Vagina (tissue), 2 donors: ENCODE measurements around the gene MICAL1. TPM values are rescaled to one million over a fixed set of nuclear protein-coding genes. Genes with fewer than 3 reads are reported as not detected.
A peak's percentile ranks its signal among the peaks of the same experiment; 100 is the strongest.

ENCODE experiments used
- DNase-seq, 2 donors: peaks; one replicate each; pipeline ENCODE4 v3.0.0-alpha.2; 2017; ENCODE audit errors: extremely low spot score in 2 of 2
- H3K27ac ChIP-seq: fragments of 200-600 bp; sonication (generic); one replicate; pipeline ENCODE4 v1.5.1; 2019
- H3K27me3 ChIP-seq: fragments of 200-600 bp; sonication (generic); one replicate; pipeline ENCODE4 v1.5.1; 2019
- H3K36me3 ChIP-seq, 2 donors: fragments of 200-600 bp; sonication (generic); one replicate each; pipeline ENCODE4 v1.5.1; 2017 to 2019
- H3K4me1 ChIP-seq: fragments of 200-600 bp; sonication (generic); one replicate; pipeline ENCODE4 v1.5.1; 2019
- H3K4me3 ChIP-seq, 2 donors: fragments of 200-600 bp; sonication (generic); 1 replicate in 1 of 2; 2 replicates in 1 of 2; pipeline ENCODE4 v1.5.1; 2016 to 2019
- H3K9me3 ChIP-seq: fragments of 200-600 bp; sonication (generic); one replicate; pipeline ENCODE4 v1.5.1; 2019
- CTCF ChIP-seq, 3 experiments: fragments of 450-650 bp in 2 of 3; fragments of 200-600 bp in 1 of 3; sonication (generic) in 1 of 3; IDR thresholded peaks; one replicate each; pipeline ENCODE4 v1.5.1; 2017 to 2019; ENCODE audit warnings: antibody characterized with exemption in 3 of 3, mild to moderate bottlenecking in 2 of 3, moderate library complexity in 2 of 3
- POLR2A ChIP-seq, 2 donors: fragments of 450-650 bp; IDR thresholded peaks; one replicate each; pipeline ENCODE4 v1.6.1; 2017; ENCODE audit warnings: antibody characterized with exemption in 2 of 2, mild to moderate bottlenecking in 2 of 2, moderate library complexity in 2 of 2
- POLR2AphosphoS5 ChIP-seq, 2 donors: sonication (generic); formaldehyde crosslinking; IDR thresholded peaks; one replicate each; pipeline ENCODE4 v1.9.0; 2017; ENCODE audit warnings: antibody characterized with exemption in 2 of 2, mild to moderate bottlenecking in 2 of 2, low read depth in 1 of 2; ENCODE audit not compliant: insufficient read depth in 1 of 2
- intact Hi-C: fragments of 100-400 bp; cut with DNase I; formaldehyde crosslinking; loops from one replicate; pipeline ENCODE4 v1.15.1; 2023
- total RNA-seq: library from RNA; depleted of rRNA; stranded (reverse); fragments of >200 nt; gene quantifications from one replicate; pipeline ENCODE4 v1.2.3, GENCODE V29; 2016

MICAL1 gene
- total RNA-seq, 1 donor from 2014 or later, result 54.0 TPM

- Histone ChIP-seq H3K36me3 (peaks cover 0 to 28% of the 10 kb centered on the region in 2 donors), H3K4me1 (peaks cover 31% of the 10 kb centered on the region)
- intact Hi-C loops, result no loop called here
Observed at GRCh38 chr6:109449795-109450673, 5.5 kb downstream of the MICAL1 start.

GRCh38 chr6:109449064-109449794, 6.3 kb downstream of the MICAL1 start:
- intact Hi-C loops, result no loop called here
- no peaks in the 10 kb centered on the region for H3K9me3 ChIP-seq
- TF ChIP-seq POLR2A (IDR thresholded peaks at IDR 0.05) (no peak), POLR2AphosphoS5 (IDR thresholded peaks at IDR 0.05; ENCODE audit: insufficient read depth in 1 of 2, low read depth in 1 of 2) (no peak), CTCF (IDR thresholded peaks at IDR 0.05) (no peak)
- peaks cover 0 to 36% of the 10 kb centered on the region in 2 donors for H3K36me3 ChIP-seq
- no peak overlapping the region for H3K27ac ChIP-seq
- H3K4me1 ChIP-seq, result peaks cover 23% of the 10 kb centered on the region
- no peak overlapping the region for H3K4me3 ChIP-seq
- H3K27me3 ChIP-seq, result no peaks in the 10 kb centered on the region
- peak; percentile 64 to 76 for DNase-seq

More at GRCh38 chr6:109449795-109450673, 5.5 kb downstream of the MICAL1 start:
- no peak overlapping the region for H3K4me3 ChIP-seq
- no peaks in the 10 kb centered on the region for H3K9me3 ChIP-seq
- H3K27me3 ChIP-seq, result no peaks in the 10 kb centered on the region
- H3K27ac ChIP-seq, result no peak overlapping the region
- DNase-seq, result peak; percentile 84 to 90
- TF ChIP-seq POLR2AphosphoS5 (IDR thresholded peaks at IDR 0.05; ENCODE audit: insufficient read depth in 1 of 2, low read depth in 1 of 2), result no peak
- TF ChIP-seq CTCF (IDR thresholded peaks at IDR 0.05), result no peak
- TF ChIP-seq POLR2A (IDR thresholded peaks at IDR 0.05), result no peak

- Histone ChIP-seq H3K36me3 (peaks cover 0 to 42% of the 10 kb centered on the region in 2 donors), H3K27me3 (no peaks in the 10 kb centered on the region)
- intact Hi-C loops, result no loop called here
Observed at GRCh38 chr6:109448615-109449014, 7.0 kb downstream of the MICAL1 start.

GRCh38 chr6:109447878-109448555, 7.6 kb downstream of the MICAL1 start:
- Histone ChIP-seq H3K9me3 (no peaks in the 10 kb centered on the region), H3K36me3 (peaks cover 0 to 47% of the 10 kb centered on the region in 2 donors)

More at GRCh38 chr6:109448615-109449014, 7.0 kb downstream of the MICAL1 start:
- no peaks in the 10 kb centered on the region for H3K9me3 ChIP-seq
- H3K4me3 ChIP-seq, result no peak overlapping the region
- DNase-seq, result peak; percentile 64 to 82
- TF ChIP-seq CTCF (IDR thresholded peaks at IDR 0.05) (no peak), POLR2A (IDR thresholded peaks at IDR 0.05) (no peak), POLR2AphosphoS5 (IDR thresholded peaks at IDR 0.05; ENCODE audit: insufficient read depth in 1 of 2, low read depth in 1 of 2) (no peak)
- H3K27ac ChIP-seq, result no peak overlapping the region
- peaks cover 17% of the 10 kb centered on the region for H3K4me1 ChIP-seq

More at GRCh38 chr6:109447878-109448555, 7.6 kb downstream of the MICAL1 start:
- H3K4me3 ChIP-seq, result no peak overlapping the region
- no peaks in the 10 kb centered on the region for H3K27me3 ChIP-seq
- TF ChIP-seq CTCF (IDR thresholded peaks at IDR 0.05) (no peak), POLR2A (IDR thresholded peaks at IDR 0.05) (no peak), POLR2AphosphoS5 (IDR thresholded peaks at IDR 0.05; ENCODE audit: insufficient read depth in 1 of 2, low read depth in 1 of 2) (no peak)
- no peak overlapping the region for H3K27ac ChIP-seq
- peak; percentile 81 to 85 for DNase-seq
- intact Hi-C loops, result no loop called here
- peaks cover 11% of the 10 kb centered on the region for H3K4me1 ChIP-seq
